Stimulated activated CD8-positive, alpha-beta memory T cell treated with anti-CD3 and anti-CD28 coated beads, Interleukin-7, amount 100 ng/mL, for 4 hours (primary cell): ENCODE results near the gene PLEKHA7.
"Not testable (repeated sequence)": the region's sequence is repeated elsewhere in the genome, so short reads cannot be mapped to it uniquely, and the experiment has no call there.

Experiments
- DNase-seq, 2 donors: peaks; one replicate each; pipeline ENCODE4 v3.0.0-alpha.2; 2020; ENCODE audit warnings: low read depth in 2 of 2

Gene PLEKHA7

GRCh38 chr11:16942342-16942741 lies 71.9 kb downstream of the PLEKHA7 start:
- DNase-seq: no peak

GRCh38 chr11:16941935-16942334 lies 72.3 kb downstream of the PLEKHA7 start:
- no peak for DNase-seq

GRCh38 chr11:16938061-16938460 lies 76.2 kb downstream of the PLEKHA7 start:
- no peak for DNase-seq

GRCh38 chr11:16936643-16937042 lies 77.6 kb downstream of the PLEKHA7 start:
- DNase-seq: no peak

- no peak for DNase-seq
Observed at GRCh38 chr11:16935518-16936302, 78.5 kb downstream of the PLEKHA7 start.

GRCh38 chr11:16933756-16934603 lies 80.2 kb downstream of the PLEKHA7 start:
- no peak for DNase-seq

GRCh38 chr11:16933291-16933690 lies 80.9 kb downstream of the PLEKHA7 start:
- no peak for DNase-seq

GRCh38 chr11:16928044-16928443 lies 86.2 kb downstream of the PLEKHA7 start:
- DNase-seq: no peak

- no peak for DNase-seq
Observed at GRCh38 chr11:16926883-16927626, 87.2 kb downstream of the PLEKHA7 start.

GRCh38 chr11:16925561-16926065 lies 88.6 kb downstream of the PLEKHA7 start:
- no peak for DNase-seq

GRCh38 chr11:16924826-16925560 lies 89.2 kb downstream of the PLEKHA7 start:
- no peak for DNase-seq

GRCh38 chr11:16924462-16924825 lies 89.8 kb downstream of the PLEKHA7 start:
- no peak for DNase-seq

GRCh38 chr11:16923987-16924386 lies 90.2 kb downstream of the PLEKHA7 start:
- no peak for DNase-seq

- no peak for DNase-seq
Observed at GRCh38 chr11:16921668-16922067, 92.5 kb downstream of the PLEKHA7 start.

GRCh38 chr11:16921019-16921418 lies 93.2 kb downstream of the PLEKHA7 start:
- DNase-seq: no peak

GRCh38 chr11:16920559-16920958 lies 93.7 kb downstream of the PLEKHA7 start:
- no peak for DNase-seq

GRCh38 chr11:16918543-16919182 lies 95.6 kb downstream of the PLEKHA7 start:
- not testable (repeated sequence) for DNase-seq

- DNase-seq: no peak
Observed at GRCh38 chr11:16917941-16918340, 96.3 kb downstream of the PLEKHA7 start.

- no peak for DNase-seq
Observed at GRCh38 chr11:16912692-16913111, 101.5 kb downstream of the PLEKHA7 start.

GRCh38 chr11:16911658-16912057 lies 102.6 kb downstream of the PLEKHA7 start:
- no peak for DNase-seq

GRCh38 chr11:16911186-16911585 lies 103.0 kb downstream of the PLEKHA7 start:
- DNase-seq: no peak
